Pancreas (tissue), 10 donors: ENCODE results near the gene SLC15A1. TPM values are rescaled to one million over a fixed set of nuclear protein-coding genes. Genes with fewer than 3 reads are reported as not detected.

ENCODE experiments used
- ATAC-seq, 4 donors: fragments of 200-7000 bp; cut with Tn5 transposase; one replicate each; pipeline versions ENCODE4 v1.8.0 to v1.9.1; 2020; ENCODE audit warnings: mild to moderate bottlenecking in 4 of 4, moderate library complexity in 4 of 4
- DNase-seq, 6 donors: peaks; one replicate each; pipeline ENCODE4 v3.0.0-alpha.2; 2020
- FAIRE-seq: peaks from 2 replicates; lab custom pipeline; 2012; peaks lifted over from hg19 to GRCh38; lab: Jason Lieb, UNC
- H3K27ac ChIP-seq, 4 donors: fragments of 200-600 bp; sonication (generic); 1 replicate in 3 of 4; 2 replicates in 1 of 4; pipeline versions ENCODE4 v1.5.0 to v1.8.0; 2020
- H3K27me3 ChIP-seq, 4 donors: fragments of 200-600 bp; one replicate each; pipeline ENCODE4 v1.8.0; 2021
- H3K36me3 ChIP-seq, 3 donors: fragments of 200-600 bp; sonication (generic) in 1 of 3; one replicate each; pipeline versions ENCODE4 v1.5.0 to v1.8.0; 2020 to 2021
- H3K4me1 ChIP-seq, 3 donors: fragments of 200-600 bp; one replicate each; pipeline ENCODE4 v1.8.0; 2021
- H3K4me3 ChIP-seq, 4 donors: fragments of 200-600 bp; sonication (generic) in 2 of 4; one replicate each; pipeline versions ENCODE4 v1.5.0 to v1.8.0; 2020 to 2021
- H3K9me3 ChIP-seq, 4 donors: fragments of 200-600 bp; one replicate each; pipeline ENCODE4 v1.8.0; 2021
- CTCF ChIP-seq, 4 donors: fragments of 200-600 bp; sonication (generic) in 3 of 4; IDR thresholded peaks; one replicate each; pipeline versions ENCODE4 v1.5.0 to v1.8.0; 2021; ENCODE audit warnings: antibody characterized with exemption in 4 of 4
- WGBS, 2 donors: extraction: QIAGEN DNeasy Blood & Tissue Kit; methylation state at CpG; one replicate each; pipeline ENCODE4 v1.1.7; 2013; 5-methylcytosine and 5-hydroxymethylcytosine counted together
- intact Hi-C, 3 donors: fragments of 100-400 bp; cut with DNase I; formaldehyde crosslinking; loops; one replicate each; pipeline versions ENCODE4 v1.11.1 to v1.14.2; 2022
- polyA plus RNA-seq, 2 donors: library from polyadenylated mRNA; stranded (reverse); fragments of 200-250 nt; gene quantifications; one replicate each; pipeline ENCODE4 v1.2.3, GENCODE V29; 2013
- total RNA-seq, 6 donors: library from RNA; stranded (reverse); fragmentation: NEBNext Ultra II Directional in 4 of 6; extraction: Animal tissue kit (Norgen Biotek cat#: 25700) in 4 of 6; gene quantifications; one replicate each; pipeline versions ENCODE4 v1.2.1 to v1.2.4, GENCODE V29; 2021 to 2023
- donor health status: healthy with polysubstance abuse.
- donor health status: DM: no; HTN: no; CAD: no; lungs with moderate emphysema.
- donor health status: DM: no; HTN: no; CAD: no.
- donor health status: control.
- donor health status: control.
- donor health status: Bipolar disorder and iron deficiency.
- donor health status: DM: yes; HTN: yes; CAD: no.
- donor health status: DM: no; HTN: no; CAD: no.
- donor health status: DM: no; HTN: no; CAD: no.
- donor health status: DM: yes; HTN: yes; CAD: no.

Gene SLC15A1
- total and polyA plus RNA-seq, 8 donors: 4.6 to 16.7 (median 6.6) TPM

DNA sequence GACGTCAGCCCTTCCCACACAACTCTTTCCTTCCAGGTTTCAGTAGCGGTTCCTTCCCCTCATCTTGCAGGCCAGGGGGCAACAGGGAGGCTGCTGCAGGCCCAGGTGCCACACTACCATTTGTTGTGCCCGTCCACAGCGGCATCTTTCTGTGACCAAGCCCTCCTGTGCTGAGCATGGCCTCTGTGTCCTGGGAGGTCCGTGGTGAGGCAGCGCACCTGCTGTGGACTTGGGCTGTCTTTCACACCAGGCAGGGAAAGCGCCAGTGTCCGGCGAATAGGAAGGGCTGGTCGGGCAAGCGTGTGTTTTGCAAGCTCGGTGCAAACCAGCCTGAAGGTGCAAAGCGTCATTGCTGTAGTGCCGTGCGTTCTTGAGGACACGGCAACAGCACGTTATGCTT is 21.4 kb downstream of the SLC15A1 start:
- DNase-seq: no peak
- no peak for FAIRE-seq
- Histone ChIP-seq H3K27ac (no peak overlapping the region), H3K36me3 (no peaks in the 10 kb centered on the region), H3K4me3 (no peak overlapping the region), H3K9me3 (no peaks in the 10 kb centered on the region), H3K27me3 (no peaks in the 10 kb centered on the region), H3K4me1 (no peaks in the 10 kb centered on the region)
- 90 to 96% methylated on average over 17 of the region's 17 CpGs for WGBS, 2 donors
- intact Hi-C loops: no loop called here
- ATAC-seq: no peak
- no peak for TF ChIP-seq CTCF (IDR thresholded peaks at IDR 0.05)

DNA sequence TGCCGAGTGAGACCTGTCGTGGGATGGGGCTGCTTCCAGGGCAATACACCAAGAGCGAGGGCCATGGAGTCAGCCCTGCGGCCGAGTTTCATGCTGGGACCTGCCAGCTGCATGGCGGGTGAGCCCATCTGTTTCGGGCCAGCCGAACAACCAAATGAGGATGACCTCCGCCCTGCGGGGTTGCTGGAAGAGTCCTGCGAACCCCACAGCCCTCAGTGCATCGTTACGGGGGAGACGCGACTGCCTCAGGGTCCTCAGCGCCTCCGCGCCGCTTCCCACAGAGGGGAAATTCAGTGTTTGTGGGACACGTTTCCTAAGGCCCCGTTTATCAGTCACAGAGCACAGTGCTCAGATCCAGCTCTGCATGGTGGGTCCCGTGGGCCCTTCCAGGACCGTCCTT is 22.0 kb downstream of the SLC15A1 start:
- TF ChIP-seq CTCF (IDR thresholded peaks at IDR 0.05): no peak
- H3K27ac ChIP-seq: no peak overlapping the region
- no peaks in the 10 kb centered on the region for H3K36me3 ChIP-seq
- intact Hi-C loops: no loop called here
- no peaks in the 10 kb centered on the region for H3K4me1 ChIP-seq
- DNase-seq (peak in 1 of 6 donors; percentile 56), ATAC-seq (no peak), FAIRE-seq (no peak)
- H3K27me3 ChIP-seq: no peaks in the 10 kb centered on the region
- WGBS, 2 donors: 90 to 97% methylated on average over 23 of the region's 23 CpGs
- H3K9me3 ChIP-seq: no peaks in the 10 kb centered on the region
- H3K4me3 ChIP-seq: no peak overlapping the region

DNA sequence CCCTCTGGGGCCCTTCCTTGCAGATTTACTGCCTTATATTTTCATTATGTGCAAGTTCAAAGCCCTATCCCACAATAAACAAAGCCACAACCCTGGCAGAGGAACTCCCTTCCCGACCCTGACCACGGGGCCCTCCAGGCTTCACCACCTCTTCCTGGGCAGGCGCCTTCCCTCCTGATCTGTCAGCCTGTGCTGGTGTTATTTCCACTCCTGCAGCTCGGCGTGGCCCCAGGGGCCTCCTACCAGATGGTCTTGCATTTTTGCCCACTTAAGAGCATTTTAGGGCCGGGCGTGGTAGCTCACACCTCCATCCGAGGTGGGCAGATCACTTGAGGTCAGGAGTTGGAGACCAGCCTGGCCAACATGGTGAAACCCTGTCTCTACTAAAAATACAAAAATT is 22.8 kb downstream of the SLC15A1 start:
- no peaks in the 10 kb centered on the region for H3K4me1 ChIP-seq
- no peak overlapping the region for H3K27ac ChIP-seq
- FAIRE-seq: no peak
- no peaks in the 10 kb centered on the region for H3K36me3 ChIP-seq
- no peak overlapping the region for H3K4me3 ChIP-seq
- TF ChIP-seq CTCF (IDR thresholded peaks at IDR 0.05): no peak
- ATAC-seq: no peak
- no peaks in the 10 kb centered on the region for H3K27me3 ChIP-seq
- intact Hi-C loops: no loop called here
- no peaks in the 10 kb centered on the region for H3K9me3 ChIP-seq
- no peak for DNase-seq
- WGBS, 2 donors: 82% methylated on average over 8 of the region's 8 CpGs

DNA sequence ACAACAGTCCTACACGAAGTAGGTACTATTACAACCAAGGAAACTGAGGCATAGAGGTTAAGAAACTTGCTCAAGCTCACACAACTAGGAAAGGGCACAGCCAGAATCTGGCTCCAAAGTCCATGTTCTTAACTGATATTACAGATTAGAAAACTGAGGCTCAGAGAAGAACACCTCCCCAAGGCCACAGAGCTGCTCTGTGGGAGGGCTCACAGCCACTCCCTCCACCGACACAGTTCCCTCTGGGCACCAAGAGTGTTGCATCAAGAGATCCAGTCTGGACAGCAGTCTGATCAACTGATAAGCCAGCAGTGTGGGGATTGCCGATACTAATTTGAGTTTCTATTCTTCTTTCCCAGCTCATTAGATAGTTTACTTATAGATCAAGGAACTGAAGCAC is 29.5 kb downstream of the SLC15A1 start:
- DNase-seq (no peak), ATAC-seq (peak in 2 of 4 donors; percentile 33 to 47), FAIRE-seq (no peak)
- H3K4me1 ChIP-seq: no peaks in the 10 kb centered on the region
- no peak overlapping the region for H3K4me3 ChIP-seq
- no peaks in the 10 kb centered on the region for H3K36me3 ChIP-seq
- H3K27ac ChIP-seq: no peak overlapping the region
- no peaks in the 10 kb centered on the region for H3K27me3 ChIP-seq
- H3K9me3 ChIP-seq: no peaks in the 10 kb centered on the region
- WGBS, 2 donors: 63 to 65% methylated on average over 3 of the region's 3 CpGs
- no peak for TF ChIP-seq CTCF (IDR thresholded peaks at IDR 0.05)
- intact Hi-C loops: no loop called here

GRCh38 chr13:98721825-98722510 is 30.5 kb downstream of the SLC15A1 start:
- Histone ChIP-seq H3K27me3 (no peaks in the 10 kb centered on the region), H3K36me3 (no peaks in the 10 kb centered on the region), H3K4me1 (peaks cover 0 to 2% (median 0%) of the 10 kb centered on the region in 3 donors), H3K4me3 (no peak overlapping the region), H3K27ac (no peak overlapping the region), H3K9me3 (no peaks in the 10 kb centered on the region)
- intact Hi-C loops: no loop called here
- ATAC-seq (peak in 2 of 4 donors; percentile 30 to 38), FAIRE-seq (no peak), DNase-seq (no peak)
- WGBS, 2 donors: 87% methylated on average over 11 of the region's 11 CpGs
- no peak for TF ChIP-seq CTCF (IDR thresholded peaks at IDR 0.05)
